ENCODE measurements around the gene CNIH2. TPM values are rescaled to one million over a fixed set of nuclear protein-coding genes. Genes with fewer than 3 reads are reported as not detected.
"Not testable (repeated sequence)": the region's sequence is repeated elsewhere in the genome, so short reads cannot be mapped to it uniquely, and the experiment has no call there.

The CNIH2 gene
- total and polyA plus RNA-seq, 2 of the 8 experiments (the other 6 are each of a cell fraction or from before 2014, with no cell fraction given), result 12.5 to 15.8 TPM

GRCh38 chr11:66251809-66252208 lies 26.2 kb upstream of the CNIH2 start (continued):
- TF ChIP-seq EP300 (IDR thresholded peaks at IDR 0.05; ENCODE audit: borderline replicate concordance in 1 of 2, low read depth in 2 of 2, low read length in 2 of 2), result no peak

- not testable (repeated sequence) for H3K23ac ChIP-seq (ENCODE audit: insufficient read length); H2BK120ac ChIP-seq (replicated peaks; ENCODE audit: low read depth, low read length); FAIRE-seq; H2BK5ac ChIP-seq (ENCODE audit: low read depth, low read length); H3K4me3 ChIP-seq (ENCODE audit: extremely low read depth in 1 of 4, insufficient read depth in 2 of 4, low read depth in 3 of 4, low read length in 4 of 4); H3K36me3 ChIP-seq (ENCODE audit: control insufficient read depth in 2 of 4, insufficient read depth in 4 of 4, low read length in 3 of 4); H3K4me2 ChIP-seq (ENCODE audit: insufficient read depth in 1 of 2, low read depth in 2 of 2, low read length in 2 of 2); H4K20me1 ChIP-seq (replicated peaks in 1 of 2; ENCODE audit: control insufficient read depth in 1 of 2, insufficient read depth in 2 of 2, low read length in 2 of 2); H2AFZ ChIP-seq (ENCODE audit: low read length); H3K4me1 ChIP-seq (replicated peaks in 1 of 4; ENCODE audit: control insufficient read depth in 3 of 4, insufficient read depth in 4 of 4, low read length in 3 of 4); H4K91ac ChIP-seq (replicated peaks; ENCODE audit: insufficient read length, low read length); H3K9ac ChIP-seq (replicated peaks in 1 of 4; ENCODE audit: extremely low read depth in 1 of 4, low read depth in 3 of 4, low read length in 3 of 4); DNase-seq (ENCODE audit: low read depth in 1 of 2, low spot score in 2 of 2); H3K56ac ChIP-seq (replicated peaks; ENCODE audit: insufficient read length, low read depth, low read length); H3K14ac ChIP-seq (ENCODE audit: insufficient read length); H3K23me2 ChIP-seq (ENCODE audit: low read depth, low read length); H3K18ac ChIP-seq (ENCODE audit: extremely low read depth, low read length); H3K27ac ChIP-seq (ENCODE audit: low read depth, low read length); H2BK12ac ChIP-seq (ENCODE audit: low read depth, low read length); H3K79me1 ChIP-seq (ENCODE audit: low read depth, low read length); H3K4ac ChIP-seq (replicated peaks; ENCODE audit: insufficient read length, low read depth, low read length); H3K27me3 ChIP-seq (replicated peaks in 1 of 4; ENCODE audit: control insufficient read depth in 3 of 4, extremely low read depth in 1 of 4, insufficient read depth in 3 of 4, low read length in 3 of 4); H2BK20ac ChIP-seq (ENCODE audit: low read length); H3K79me2 ChIP-seq (ENCODE audit: control insufficient read depth in 1 of 2, insufficient read depth in 2 of 2, low read length in 2 of 2); H2AK5ac ChIP-seq (ENCODE audit: low read depth, low read length); H4K8ac ChIP-seq (ENCODE audit: extremely low read depth, insufficient read depth, low read length); H2BK15ac ChIP-seq (ENCODE audit: low read length); H3K9me3 ChIP-seq (ENCODE audit: insufficient read depth in 2 of 2, low read depth in 1 of 2, low read length in 1 of 2); H4K5ac ChIP-seq (ENCODE audit: insufficient read length, low read depth, low read length)
- ChIA-PET CTCF (ENCODE audit: partially characterized antibody) (interaction anchor here (1.1 to 2.0 kb wide), 3 partner anchors 8 to 11 kb away, joined by 5 to 6 read pairs (median 5); no protein-coding TSS in a partner anchor), POLR2A (ENCODE audit: partially characterized antibody) (interaction anchor here (1.3 to 2.1 kb wide), 2 partner anchors 9 to 13 kb away, joined by 4 to 7 read pairs; no protein-coding TSS in a partner anchor)
- 85% methylated on average over 6 of the region's 6 CpGs; no CpG with 5 or more reads in 1 of the 2 experiments for WGBS, 2 experiments (ENCODE audit: extremely low coverage in 1 of 2, insufficient coverage in 1 of 2, insufficient read length in 1 of 2, insufficient replicate concordance in 2 of 2, low coverage in 1 of 2, low lambda C conversion rate in 2 of 2, missing lambda C conversion rate in 1 of 2)
Observed at GRCh38 chr11:66253081-66253480, 24.9 kb upstream of the CNIH2 start.

All from H1 (cell line).